HCT116 (cell line): ENCODE data around the gene KPNA1. TPM values are rescaled to one million over a fixed set of nuclear protein-coding genes. Genes with fewer than 3 reads are reported as not detected.

ENCODE experiments used
- ATAC-seq: fragments of 200-7000 bp; cut with Tn5 transposase; 2 replicates; pipeline ENCODE4 v1.9.1; 2020; ENCODE audit warnings: mild to moderate bottlenecking, moderate library complexity
- BruUV-seq: library from RNA; stranded (reverse); fragments of 400-500 nt; replicated peaks from 2 replicates; lab custom pipeline; 2021; lab: Mats Ljungman, UMichigan
- CTCF ChIA-PET: fragments of 300-600 bp; sonication (Branson Sonifier 250); formaldehyde crosslinking; loops from one replicate; lab custom pipeline; 2021; ENCODE audit warnings: antibody characterized with exemption; lab: Charles Lee
- POLR2A ChIA-PET: fragments of 300-600, 350-600 bp; sonication (Branson Sonifier 250); formaldehyde crosslinking; loops from one replicate; lab custom pipeline; 2021; ENCODE audit warnings: antibody characterized with exemption; lab: Charles Lee
- RAD21 ChIA-PET, 2 experiments: fragments of 300-600 bp; sonication (Branson Sonifier 250); formaldehyde crosslinking; loops; one replicate each; lab custom pipeline; 2023; ENCODE audit warnings: low total read pairs in 2 of 2; ENCODE audit not compliant: uncharacterized antibody in 2 of 2, unreplicated experiment in 2 of 2, low non-redundant PET in 1 of 2; lab: Charles Lee
- DNase-seq: peaks from one replicate; pipeline ENCODE4 v3.0.0-alpha.2; 2010; ENCODE audit warnings: low read depth, low spot score
- H2AFZ ChIP-seq: fragments of 200-600 bp; shearing (Covaris generic), sonication (generic); 2 replicates; pipeline ENCODE4 v1.6.1; 2017; ENCODE audit warnings: low read depth, mixed run types, mixed read lengths, antibody characterized with exemption, low read length; ENCODE audit not compliant: poor library complexity, severe bottlenecking
- H3K27ac ChIP-seq: 2 replicates; pipeline ENCODE4 v1.5.1; 2012; ENCODE audit warnings: low read depth, low read length
- H3K27me3 ChIP-seq: fragments of 200-600 bp; sonication (generic); 2 replicates; pipeline ENCODE4 v1.6.1; 2016; ENCODE audit warnings: mixed run types, low read length, mixed read lengths; ENCODE audit not compliant: insufficient read depth
- H3K36me3 ChIP-seq, 2 experiments: fragments of 200-500 bp in 1 of 2; fragments of 200-600 bp in 1 of 2; sonication (Bioruptor generic) in 1 of 2; sonication (generic) in 1 of 2; 2 replicates each; pipeline versions ENCODE4 v1.5.1 to v1.6.1; 2014 to 2016; ENCODE audit warnings: low read length in 2 of 2, inconsistent platforms in 1 of 2, mixed read lengths in 1 of 2, mixed run types in 1 of 2; ENCODE audit not compliant: insufficient read depth in 2 of 2, control insufficient read depth in 1 of 2
- H3K4me1 ChIP-seq, 2 experiments: fragments of 200-600 bp in 1 of 2; sonication (generic) in 1 of 2; 2 replicates each; pipeline versions ENCODE4 v1.5.1 to v1.6.1; 2012 to 2017; ENCODE audit warnings: low read length in 2 of 2, inconsistent platforms in 1 of 2, mild to moderate bottlenecking in 1 of 2, mixed read lengths in 1 of 2, mixed run types in 1 of 2, moderate library complexity in 1 of 2; ENCODE audit not compliant: insufficient read depth in 2 of 2, control insufficient read depth in 1 of 2
- H3K4me2 ChIP-seq: fragments of 200-600 bp; sonication (generic); 2 replicates; pipeline ENCODE4 v1.6.1; 2017; ENCODE audit warnings: mixed run types, low read length, mixed read lengths
- H3K4me3 ChIP-seq, 2 experiments: fragments of 200-600 bp in 1 of 2; sonication (generic) in 1 of 2; replicated peaks in 1 of 2; 2 replicates each; pipeline ENCODE4 v1.5.1; 2011 to 2016; ENCODE audit warnings: low read length in 2 of 2, control low read depth in 1 of 2, low read depth in 1 of 2, mild to moderate bottlenecking in 1 of 2, mixed read lengths in 1 of 2, mixed run types in 1 of 2
- H3K79me2 ChIP-seq: fragments of 200-600 bp; sonication (generic); 2 replicates; pipeline ENCODE4 v1.6.1; 2017; ENCODE audit warnings: mild to moderate bottlenecking, mixed run types, low read length, moderate library complexity, mixed read lengths; ENCODE audit not compliant: insufficient read depth
- H3K9ac ChIP-seq: fragments of 200-600 bp; sonication (generic); 2 replicates; pipeline ENCODE4 v1.6.1; 2016; ENCODE audit warnings: low read length, mixed read lengths
- H3K9me2 ChIP-seq: fragments of 200-600 bp; sonication (generic), shearing (Covaris generic); 2 replicates; pipeline ENCODE4 v1.6.1; 2017; ENCODE audit warnings: mixed run types, mild to moderate bottlenecking, moderate library complexity; ENCODE audit not compliant: insufficient read depth
- H3K9me3 ChIP-seq, 2 experiments: fragments of 200-500 bp in 1 of 2; fragments of 200-600 bp in 1 of 2; sonication (Bioruptor generic) in 1 of 2; sonication (generic) in 1 of 2; 2 replicates each; pipeline ENCODE4 v1.6.1; 2014 to 2017; ENCODE audit warnings: low read length in 2 of 2, mixed read lengths in 2 of 2, inconsistent platforms in 1 of 2, low read depth in 1 of 2, mild to moderate bottlenecking in 1 of 2, mixed run types in 1 of 2, moderate library complexity in 1 of 2; ENCODE audit not compliant: control insufficient read depth in 1 of 2, insufficient read depth in 1 of 2
- H4K20me1 ChIP-seq: fragments of 200-600 bp; sonication (generic), shearing (Covaris generic); 2 replicates; pipeline ENCODE4 v1.6.1; 2017; ENCODE audit warnings: mixed run types, mild to moderate bottlenecking, moderate library complexity; ENCODE audit not compliant: insufficient read depth
- ATF3 ChIP-seq: IDR thresholded peaks from 2 replicates; pipeline ENCODE4 v1.6.1; 2012
- CBX3 ChIP-seq: IDR thresholded peaks from 2 replicates; pipeline ENCODE4 v1.6.1; 2012; ENCODE audit warnings: low read depth
- CTCF ChIP-seq, 3 experiments: fragments of 200-600 bp in 1 of 3; sonication (generic) in 1 of 3; IDR thresholded peaks in 2 of 3; conservative IDR thresholded peaks in 1 of 3; 2 replicates each; pipeline ENCODE4 v1.5.1; 2012 to 2017; ENCODE audit warnings: low read depth in 2 of 3, low read length in 2 of 3, antibody characterized with exemption in 1 of 3, borderline replicate concordance in 1 of 3, control low read depth in 1 of 3, mild to moderate bottlenecking in 1 of 3, mixed read lengths in 1 of 3, mixed run types in 1 of 3, moderate library complexity in 1 of 3; ENCODE audit not compliant: insufficient read depth in 1 of 3
- EGR1 ChIP-seq: IDR thresholded peaks from 2 replicates; pipeline ENCODE4 v1.6.1; 2012; ENCODE audit warnings: low read depth
- ELF1 ChIP-seq: IDR thresholded peaks from 2 replicates; pipeline ENCODE4 v1.6.1; 2012; ENCODE audit warnings: low read depth, borderline replicate concordance
- EZH2phosphoT487 ChIP-seq: fragments of 200-600 bp; IDR thresholded peaks from 2 replicates; pipeline ENCODE4 v1.6.1; 2018; ENCODE audit warnings: antibody characterized with exemption, borderline replicate concordance
- FOSL1 ChIP-seq: IDR thresholded peaks from 2 replicates; pipeline ENCODE4 v1.6.1; 2012; ENCODE audit warnings: low read depth
- MAX ChIP-seq: IDR thresholded peaks from 2 replicates; pipeline ENCODE4 v1.6.1; 2012
- POLR2A ChIP-seq: IDR thresholded peaks from 2 replicates; pipeline ENCODE4 v1.7.0; 2011; ENCODE audit warnings: borderline replicate concordance; ENCODE audit not compliant: insufficient read depth, insufficient read length; ENCODE audit errors: extremely low read depth
- REST ChIP-seq: IDR thresholded peaks from 2 replicates; pipeline ENCODE4 v1.6.1; 2012; ENCODE audit warnings: low read depth
- SRF ChIP-seq: IDR thresholded peaks from 2 replicates; pipeline ENCODE4 v1.6.1; 2012; ENCODE audit warnings: low read depth
- TCF7L2 ChIP-seq: IDR thresholded peaks from 2 replicates; pipeline ENCODE4 v1.7.0; 2011; ENCODE audit warnings: borderline replicate concordance, inconsistent platforms; ENCODE audit not compliant: insufficient read depth, insufficient read length; ENCODE audit errors: extremely low read depth
- ZFX ChIP-seq: fragments of 450-650 bp; IDR thresholded peaks from 2 replicates; pipeline ENCODE4 v1.6.1; 2017
- ZNF274 ChIP-seq: fragments of 200-500 bp; sonication (Bioruptor generic); IDR thresholded peaks from 2 replicates; pipeline ENCODE4 v1.6.1; 2014; ENCODE audit warnings: mild to moderate bottlenecking, low read depth, low read length, inconsistent platforms
- intact Hi-C: fragments of 100-400 bp; cut with micrococcal nuclease; formaldehyde crosslinking; loops from 2 replicates; pipeline ENCODE4 v1.10.0; 2022
- total RNA-seq: library from RNA; stranded (reverse); gene quantifications from one replicate; pipeline ENCODE4 v1.2.1, GENCODE V29; 2021; ENCODE audit not compliant: unreplicated experiment

Gene KPNA1
- total RNA-seq, 1 experiment from 2014 or later, result 73.4 TPM

GRCh38 chr3:122488262-122488973, 26.3 kb downstream of the KPNA1 start:
- H3K9me3 ChIP-seq, result no peaks in the 10 kb centered on the region
- ChIA-PET RAD21 (no interaction called here), CTCF (no interaction called here), POLR2A (no interaction called here)
- no TSS peak for BruUV-seq
- H3K9me2 ChIP-seq, result no peaks in the 10 kb centered on the region
- intact Hi-C loops, result no loop called here
- no peak overlapping the region for H3K4me3 ChIP-seq
- H3K4me1 ChIP-seq, result peaks cover 20 to 22% of the 10 kb centered on the region in 2 experiments
- H4K20me1 ChIP-seq, result 0 out of 2 replicates have a peak, but pooled peaks cover 2% of the 10 kb centered on the region
- H3K9ac ChIP-seq, result no peak overlapping the region
- no peak overlapping the region for H3K27ac ChIP-seq
- peaks cover 67% of the 10 kb centered on the region for H3K79me2 ChIP-seq
- H3K36me3 ChIP-seq, result no peaks in the 10 kb centered on the region
- H3K27me3 ChIP-seq, result no peaks in the 10 kb centered on the region
- no peak for DNase-seq
- ATAC-seq, result no peak
- no peak overlapping the region for H3K4me2 ChIP-seq
- no peak overlapping the region for H2AFZ ChIP-seq
- TF ChIP-seq ZFX (no peak), CTCF (IDR thresholded peaks at IDR 0.05 in 2 of 3, conservative IDR thresholded peaks at IDR 0.05 in 1 of 3; ENCODE audit: borderline replicate concordance in 1 of 3, insufficient read depth in 1 of 3, low read depth in 2 of 3, low read length in 2 of 3) (no peak), EZH2phosphoT487 (no peak), CBX3 (no peak), ZNF274 (no peak)

- Histone ChIP-seq H3K9ac (no peak overlapping the region), H3K79me2 (peaks cover 81% of the 10 kb centered on the region), H3K4me3 (no peak overlapping the region), H2AFZ (no peak overlapping the region), H3K27me3 (no peaks in the 10 kb centered on the region), H3K9me3 (no peaks in the 10 kb centered on the region), H3K4me1 (peaks cover 32 to 33% of the 10 kb centered on the region in 2 experiments), H3K4me2 (peak overlapping the region; percentile 31; the same call in 1 of the 2 replicates), H3K27ac (no peak overlapping the region), H3K9me2 (no peaks in the 10 kb centered on the region), H3K36me3 (no peaks in the 10 kb centered on the region), H4K20me1 (0 out of 2 replicates have a peak, but pooled peaks cover 2% of the 10 kb centered on the region)
- RAD21 ChIA-PET, result no interaction called here
- POLR2A ChIA-PET, result interaction anchor here (2.1 kb wide), 1 partner anchor 69 kb away, joined by 4 read pairs; the partner anchor contains the start of gene WDR5B
- intact Hi-C loops, result no loop called here
- BruUV-seq, result no TSS peak
- ATAC-seq, result no peak
- CTCF ChIA-PET, result no interaction called here
- no peak for DNase-seq
- no peak for TF ChIP-seq MAX
- TF ChIP-seq REST, result no peak
- no peak for TF ChIP-seq POLR2A
- peak; percentile 39; the same call in 1 of the 2 replicates for TF ChIP-seq FOSL1
- no peak for TF ChIP-seq ATF3
- no peak for TF ChIP-seq TCF7L2
- no peak for TF ChIP-seq ELF1
- no peak for TF ChIP-seq SRF
- no peak for TF ChIP-seq EGR1
- no peak for TF ChIP-seq CBX3
Measured at GRCh38 chr3:122484985-122485384, 29.8 kb downstream of the KPNA1 start.
